Measurements from ENCODE around the gene TRAF1. TPM values are rescaled to one million over a fixed set of nuclear protein-coding genes. Genes with fewer than 3 reads are reported as not detected.

Gene TRAF1
- total RNA-seq, 1 donor from 2014 or later = 1.4 TPM

DNA sequence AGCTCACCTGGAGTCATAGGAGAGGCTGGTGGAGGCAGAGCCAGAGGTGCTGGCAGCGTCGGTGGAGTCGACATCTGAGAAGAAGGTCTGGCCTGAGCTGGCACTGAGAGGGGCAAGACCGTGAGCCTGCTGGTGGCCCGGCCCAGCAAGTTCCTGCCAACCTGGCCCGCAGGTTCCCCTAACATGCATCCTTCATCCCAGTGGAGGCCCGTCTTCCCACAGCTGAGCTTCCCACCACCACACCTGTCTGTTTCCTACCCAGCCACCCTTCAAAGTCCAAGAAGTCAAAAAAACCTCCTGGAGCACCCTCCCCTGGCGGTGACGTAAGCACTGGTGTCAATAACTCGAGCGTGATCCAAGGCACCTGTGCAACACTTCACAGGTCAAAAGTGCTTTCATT is 66.5 kb downstream of the TRAF1 start:
- Mint-ChIP-seq H3K4me1 (ENCODE audit: unreplicated experiment) (no peaks in the 10 kb centered on the region), H3K36me3 (ENCODE audit: low read depth, unreplicated experiment) (peaks cover 4% of the 10 kb centered on the region), H3K27ac (ENCODE audit: unreplicated experiment) (no peak overlapping the region), H3K27me3 (ENCODE audit: unreplicated experiment) (peaks cover 6% of the 10 kb centered on the region), H3K4me3 (ENCODE audit: unreplicated experiment) (no peak overlapping the region), H3K9me3 (ENCODE audit: unreplicated experiment) (no peaks in the 10 kb centered on the region)
- TF ChIP-seq, protein P1, sequence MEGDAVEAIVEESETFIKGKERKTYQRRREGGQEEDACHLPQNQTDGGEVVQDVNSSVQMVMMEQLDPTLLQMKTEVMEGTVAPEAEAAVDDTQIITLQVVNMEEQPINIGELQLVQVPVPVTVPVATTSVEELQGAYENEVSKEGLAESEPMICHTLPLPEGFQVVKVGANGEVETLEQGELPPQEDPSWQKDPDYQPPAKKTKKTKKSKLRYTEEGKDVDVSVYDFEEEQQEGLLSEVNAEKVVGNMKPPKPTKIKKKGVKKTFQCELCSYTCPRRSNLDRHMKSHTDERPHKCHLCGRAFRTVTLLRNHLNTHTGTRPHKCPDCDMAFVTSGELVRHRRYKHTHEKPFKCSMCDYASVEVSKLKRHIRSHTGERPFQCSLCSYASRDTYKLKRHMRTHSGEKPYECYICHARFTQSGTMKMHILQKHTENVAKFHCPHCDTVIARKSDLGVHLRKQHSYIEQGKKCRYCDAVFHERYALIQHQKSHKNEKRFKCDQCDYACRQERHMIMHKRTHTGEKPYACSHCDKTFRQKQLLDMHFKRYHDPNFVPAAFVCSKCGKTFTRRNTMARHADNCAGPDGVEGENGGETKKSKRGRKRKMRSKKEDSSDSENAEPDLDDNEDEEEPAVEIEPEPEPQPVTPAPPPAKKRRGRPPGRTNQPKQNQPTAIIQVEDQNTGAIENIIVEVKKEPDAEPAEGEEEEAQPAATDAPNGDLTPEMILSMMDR (IDR thresholded peaks at IDR 0.05; ENCODE audit: unreplicated experiment) = no peak
- DNase-seq (ENCODE audit: low spot score) = no peak

GRCh38 chr9:120859361-120859760 is 67.2 kb downstream of the TRAF1 start:
- no peak for DNase-seq (ENCODE audit: low spot score)
- Mint-ChIP-seq H3K36me3 (ENCODE audit: low read depth, unreplicated experiment) (peaks cover 4% of the 10 kb centered on the region), H3K4me3 (ENCODE audit: unreplicated experiment) (no peak overlapping the region), H3K9me3 (ENCODE audit: unreplicated experiment) (no peaks in the 10 kb centered on the region), H3K27ac (ENCODE audit: unreplicated experiment) (no peak overlapping the region), H3K27me3 (ENCODE audit: unreplicated experiment) (peaks cover 6% of the 10 kb centered on the region), H3K4me1 (ENCODE audit: unreplicated experiment) (no peaks in the 10 kb centered on the region)
- TF ChIP-seq, protein P1 (IDR thresholded peaks at IDR 0.05; ENCODE audit: unreplicated experiment) = no peak

GRCh38 chr9:120857902-120858301 is 68.7 kb downstream of the TRAF1 start:
- DNase-seq (ENCODE audit: low spot score) = no peak
- Mint-ChIP-seq H3K4me3 (ENCODE audit: unreplicated experiment) (no peak overlapping the region), H3K27me3 (ENCODE audit: unreplicated experiment) (peaks cover 6% of the 10 kb centered on the region), H3K36me3 (ENCODE audit: low read depth, unreplicated experiment) (no peaks in the 10 kb centered on the region), H3K4me1 (ENCODE audit: unreplicated experiment) (no peaks in the 10 kb centered on the region), H3K27ac (ENCODE audit: unreplicated experiment) (no peak overlapping the region), H3K9me3 (ENCODE audit: unreplicated experiment) (no peaks in the 10 kb centered on the region)
- TF ChIP-seq, protein P1 (IDR thresholded peaks at IDR 0.05; ENCODE audit: unreplicated experiment) = no peak

DNA sequence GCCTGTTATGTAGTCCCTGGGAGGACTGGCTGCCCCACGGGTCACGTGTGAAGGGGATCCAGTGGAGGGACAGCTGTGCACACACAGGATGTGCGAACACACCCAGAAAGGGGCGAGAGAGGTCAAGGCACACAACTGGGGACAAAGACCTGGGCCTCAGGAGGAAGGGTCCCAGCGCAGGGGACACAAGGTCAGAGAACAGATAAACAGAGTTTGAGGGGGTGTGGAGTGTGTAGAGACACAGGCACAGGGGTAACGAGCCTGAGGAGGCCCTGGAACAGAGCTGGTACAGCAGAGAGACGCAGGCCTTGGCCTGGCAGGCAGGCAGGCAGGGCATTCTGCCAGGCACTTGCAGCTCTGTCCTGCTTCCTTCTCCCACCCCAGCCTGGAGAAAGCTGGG is 69.1 kb downstream of the TRAF1 start:
- H3K4me3 Mint-ChIP-seq (ENCODE audit: unreplicated experiment) = no peak overlapping the region
- no peaks in the 10 kb centered on the region for H3K4me1 Mint-ChIP-seq (ENCODE audit: unreplicated experiment)
- TF ChIP-seq, protein P1 (IDR thresholded peaks at IDR 0.05; ENCODE audit: unreplicated experiment) = no peak
- H3K27me3 Mint-ChIP-seq (ENCODE audit: unreplicated experiment) = peaks cover 6% of the 10 kb centered on the region
- no peak overlapping the region for H3K27ac Mint-ChIP-seq (ENCODE audit: unreplicated experiment)
- no peaks in the 10 kb centered on the region for H3K9me3 Mint-ChIP-seq (ENCODE audit: unreplicated experiment)
- DNase-seq (ENCODE audit: low spot score) = no peak
- H3K36me3 Mint-ChIP-seq (ENCODE audit: low read depth, unreplicated experiment) = no peaks in the 10 kb centered on the region

DNA sequence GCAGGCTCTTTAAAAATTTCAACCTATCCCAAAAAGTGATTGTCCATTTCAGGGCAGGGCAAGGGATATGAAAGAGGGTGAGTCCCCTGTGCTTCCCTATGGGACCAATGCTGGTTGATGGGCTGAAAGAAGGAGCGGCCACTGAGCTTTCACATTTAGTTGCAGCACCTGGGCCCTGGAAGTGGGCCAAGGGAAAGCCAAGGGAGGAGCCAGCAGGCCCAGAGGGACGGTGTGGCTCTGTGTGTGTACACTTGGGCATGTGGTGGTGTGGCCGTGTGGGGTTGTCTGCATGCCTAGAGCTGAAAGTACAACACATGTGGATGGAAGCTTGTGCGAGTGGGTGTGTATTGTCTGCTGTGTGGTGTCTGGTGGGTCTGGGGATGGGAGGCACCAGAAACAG is 69.9 kb downstream of the TRAF1 start:
- no peak for DNase-seq (ENCODE audit: low spot score)
- no peaks in the 10 kb centered on the region for H3K36me3 Mint-ChIP-seq (ENCODE audit: low read depth, unreplicated experiment)
- no peaks in the 10 kb centered on the region for H3K4me1 Mint-ChIP-seq (ENCODE audit: unreplicated experiment)
- TF ChIP-seq, protein P1 (IDR thresholded peaks at IDR 0.05; ENCODE audit: unreplicated experiment) = no peak
- no peak overlapping the region for H3K4me3 Mint-ChIP-seq (ENCODE audit: unreplicated experiment)
- no peaks in the 10 kb centered on the region for H3K9me3 Mint-ChIP-seq (ENCODE audit: unreplicated experiment)
- no peak overlapping the region for H3K27ac Mint-ChIP-seq (ENCODE audit: unreplicated experiment)
- H3K27me3 Mint-ChIP-seq (ENCODE audit: unreplicated experiment) = peaks cover 6% of the 10 kb centered on the region
